ENCODE measurements around the gene BEND7.
"Not testable (repeated sequence)": the region's sequence is repeated elsewhere in the genome, so short reads cannot be mapped to it uniquely, and the experiment has no call there.

Gene BEND7

DNA sequence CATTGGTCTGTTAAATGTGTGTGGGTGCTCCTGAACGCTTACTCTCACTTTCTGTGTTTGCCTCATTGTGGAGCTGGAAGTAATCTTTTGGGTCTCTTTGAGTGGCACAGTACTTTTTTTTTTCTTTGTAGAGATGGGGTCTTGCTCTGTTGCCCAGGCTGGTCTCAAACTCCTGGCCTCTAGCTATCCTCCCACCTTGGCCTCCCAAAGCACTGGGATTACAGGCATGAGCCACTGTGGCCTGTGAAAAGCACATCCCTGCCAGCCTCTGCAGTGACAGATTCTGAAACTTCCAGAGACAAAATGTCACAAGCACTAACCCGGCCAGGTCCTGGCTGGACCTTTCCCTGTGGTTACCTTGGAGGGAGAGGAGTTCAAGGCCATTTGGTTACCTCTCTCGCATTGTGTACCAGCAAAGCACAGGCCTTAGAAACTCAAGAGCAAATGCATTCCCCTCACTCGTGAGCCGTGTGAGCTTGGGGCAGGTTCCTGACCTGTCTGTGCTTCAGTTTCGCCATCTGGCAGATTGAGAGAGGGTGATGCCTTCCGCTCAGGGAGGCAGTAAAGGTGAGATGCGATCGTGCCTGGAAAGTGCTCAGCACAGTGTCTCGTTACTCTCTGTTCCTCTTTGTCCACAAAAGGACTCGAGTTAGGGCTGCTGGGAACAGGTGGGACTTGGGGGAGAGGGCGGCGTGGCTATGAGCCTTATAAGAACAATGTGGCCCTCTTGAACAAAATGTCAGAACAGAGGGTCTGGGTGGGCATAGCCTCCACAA lies 108.1 kb downstream of the BEND7 start:
- no peak for DNase-seq (ENCODE audit: low spot score)

DNA sequence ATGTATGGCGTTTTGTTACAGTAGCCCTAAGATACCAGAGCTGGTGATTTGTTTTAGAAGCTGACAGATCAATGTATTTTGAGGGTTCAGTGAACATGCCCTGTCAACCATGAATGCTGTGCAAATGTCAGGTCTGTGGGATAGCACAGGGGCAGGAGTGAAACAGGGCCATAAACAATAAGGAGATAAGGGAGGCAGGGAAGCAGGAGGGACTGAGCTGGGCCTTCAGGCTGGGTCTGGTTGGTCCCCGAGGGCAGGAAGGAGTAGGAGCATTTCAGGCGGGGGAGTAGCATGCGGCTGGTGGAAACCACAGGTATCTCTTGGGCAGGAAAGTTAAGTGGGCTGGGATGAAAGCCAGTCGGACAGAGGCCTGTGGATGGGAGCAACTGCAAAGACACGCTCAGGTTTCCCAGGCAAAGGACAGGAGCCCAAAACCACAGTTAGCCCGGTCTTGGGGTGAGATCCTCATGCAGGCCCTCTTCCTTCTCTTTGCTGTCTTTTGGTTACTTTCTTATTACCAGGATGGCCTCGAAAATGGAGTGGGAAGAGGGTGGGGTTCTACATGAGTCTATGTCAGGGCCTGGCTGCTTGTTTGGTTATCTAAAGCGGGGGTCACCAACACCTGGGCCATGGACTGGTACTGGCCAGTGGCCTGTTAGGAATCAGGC lies 111.2 kb downstream of the BEND7 start:
- DNase-seq (ENCODE audit: low spot score) = no peak

DNA sequence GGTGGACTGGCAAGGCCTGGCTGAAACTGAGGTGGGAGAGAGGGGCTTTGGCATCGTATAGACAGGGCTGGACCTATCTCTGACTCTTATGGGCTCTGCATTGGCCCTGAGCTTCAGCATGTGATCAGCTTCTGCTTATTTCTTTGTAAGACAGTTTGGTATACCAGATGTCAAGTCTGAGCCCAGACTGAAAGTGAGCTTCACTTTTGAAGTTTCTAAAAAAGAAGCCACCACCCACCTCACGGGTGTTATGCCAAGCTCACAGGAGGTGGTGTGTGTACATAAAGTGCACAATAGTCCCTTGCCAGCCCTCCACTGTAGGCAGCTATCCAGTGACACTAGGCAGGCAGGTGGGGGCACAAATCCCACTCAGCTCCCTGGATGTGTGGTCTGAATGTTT lies 112.1 kb downstream of the BEND7 start:
- no peak for DNase-seq (ENCODE audit: low spot score)

DNA sequence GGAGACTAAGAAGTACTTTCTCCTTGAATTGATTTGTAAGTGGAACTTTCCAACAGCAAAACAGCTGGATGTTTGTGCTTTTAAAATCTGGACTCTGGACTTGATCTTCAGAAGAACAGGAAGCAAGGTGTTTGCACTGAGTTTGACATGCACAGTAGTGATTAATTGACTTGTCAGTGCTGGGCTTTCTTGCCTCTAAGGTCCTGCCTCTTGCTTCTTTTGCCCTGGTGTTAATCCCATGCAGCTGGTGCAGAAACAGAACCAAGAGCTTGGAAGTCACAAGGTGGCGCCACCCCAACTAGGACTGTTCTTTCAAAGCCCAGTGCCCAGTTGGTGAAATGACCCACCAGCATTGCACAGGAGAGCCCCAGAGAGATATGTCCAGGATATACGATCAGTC lies 114.0 kb downstream of the BEND7 start:
- DNase-seq (ENCODE audit: low spot score) = no peak

DNA sequence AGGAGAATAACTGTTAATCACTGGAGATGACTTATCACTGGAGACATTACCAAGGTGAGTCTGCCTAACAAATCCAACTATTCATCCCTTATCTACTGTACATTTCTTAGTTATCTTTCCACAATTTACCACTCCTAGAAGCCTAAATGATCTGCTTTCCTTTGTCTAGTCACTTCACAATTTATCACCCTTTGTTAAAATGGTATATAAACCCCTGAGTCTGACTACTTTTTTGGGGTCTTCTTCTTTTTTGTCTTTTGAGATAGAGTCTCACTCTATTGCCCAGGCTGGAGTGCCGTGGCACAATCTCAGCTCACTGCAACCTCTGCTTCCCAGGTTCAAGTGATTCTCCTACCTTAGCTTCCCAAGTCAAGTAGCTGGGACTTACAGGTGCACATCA lies 114.7 kb downstream of the BEND7 start:
- no peak for DNase-seq (ENCODE audit: low spot score)

DNA sequence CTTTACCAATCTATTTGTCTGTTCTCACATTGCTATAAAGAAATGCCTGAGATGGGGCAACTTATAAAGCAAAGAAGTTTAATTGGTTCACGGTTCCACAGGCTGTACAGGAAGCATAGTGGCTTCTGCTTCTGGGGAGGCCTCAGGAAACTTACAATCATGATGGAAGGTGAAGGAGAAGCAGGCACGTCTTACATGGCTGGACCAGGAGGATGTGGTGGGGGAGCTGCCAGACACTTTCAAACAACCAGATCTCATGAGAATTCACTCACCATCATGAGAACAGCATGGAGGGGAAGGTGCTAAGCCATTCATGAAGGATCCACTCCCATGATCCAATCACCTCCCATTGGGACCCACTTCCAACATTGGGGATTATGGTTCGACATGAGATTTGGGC lies 115.9 kb downstream of the BEND7 start:
- no peak for DNase-seq (ENCODE audit: low spot score)

DNA sequence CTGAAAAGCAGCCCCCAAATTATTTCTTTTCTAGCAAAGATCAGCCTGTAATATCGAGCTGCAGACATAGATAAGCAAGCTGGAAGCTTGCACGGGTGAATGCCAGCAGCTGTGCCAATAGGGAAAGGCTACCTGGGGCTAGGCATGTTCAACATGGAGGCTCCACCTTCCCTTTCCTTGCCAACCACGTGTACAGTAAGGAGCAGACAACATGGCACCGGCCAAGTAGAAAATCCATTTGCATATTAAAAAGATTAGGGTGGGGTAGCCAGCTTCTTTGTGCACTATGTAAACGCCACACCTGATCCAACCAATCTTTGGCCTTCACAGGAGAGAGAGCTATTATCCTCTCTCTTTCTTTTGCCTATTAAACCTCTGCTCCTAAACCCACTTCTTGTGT lies 124.0 kb downstream of the BEND7 start:
- no peak for DNase-seq (ENCODE audit: low spot score)

DNA sequence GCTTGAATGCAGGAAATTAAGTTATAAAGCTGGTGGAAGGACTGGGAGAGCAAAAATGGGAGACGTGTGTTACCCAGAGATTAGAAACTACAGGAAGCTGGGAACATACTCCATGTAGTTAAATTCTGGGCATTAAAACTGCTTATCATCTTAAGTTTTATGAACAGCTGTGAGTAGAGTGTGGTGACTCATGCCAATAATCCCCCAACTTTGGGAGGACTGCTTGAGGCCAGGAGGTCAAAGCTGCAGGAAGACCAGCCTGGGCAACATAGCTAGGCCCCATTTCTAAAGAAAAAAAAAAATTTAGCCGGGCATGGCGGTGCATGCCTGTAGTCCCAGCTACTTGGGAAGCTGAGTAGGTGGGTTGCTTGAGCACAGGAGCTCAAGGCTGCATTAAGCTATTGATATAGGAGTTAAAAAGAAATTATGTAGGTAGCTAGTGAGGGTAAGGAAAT lies 124.5 kb downstream of the BEND7 start:
- DNase-seq (ENCODE audit: low spot score) = no peak

DNA sequence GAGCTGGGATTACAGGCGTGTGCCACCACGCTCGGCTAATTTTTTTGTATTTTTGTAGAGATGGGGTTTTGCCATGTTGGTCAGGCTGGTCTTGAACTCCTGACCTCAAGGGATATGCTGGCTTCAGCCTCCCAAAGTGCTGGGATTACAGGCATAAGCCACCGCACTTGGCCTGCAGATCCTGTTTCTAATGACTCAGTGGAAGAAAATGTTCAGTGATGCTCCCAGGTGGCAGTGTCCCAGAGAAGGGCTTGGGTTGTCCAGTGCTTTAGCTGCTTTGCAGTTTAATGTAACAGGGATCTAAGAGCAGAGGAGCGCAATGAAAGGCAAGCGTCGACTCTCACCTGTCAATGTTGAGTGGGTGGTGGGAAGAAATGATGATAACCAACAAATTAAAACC lies 125.4 kb downstream of the BEND7 start:
- DNase-seq (ENCODE audit: low spot score) = not testable (repeated sequence)

DNA sequence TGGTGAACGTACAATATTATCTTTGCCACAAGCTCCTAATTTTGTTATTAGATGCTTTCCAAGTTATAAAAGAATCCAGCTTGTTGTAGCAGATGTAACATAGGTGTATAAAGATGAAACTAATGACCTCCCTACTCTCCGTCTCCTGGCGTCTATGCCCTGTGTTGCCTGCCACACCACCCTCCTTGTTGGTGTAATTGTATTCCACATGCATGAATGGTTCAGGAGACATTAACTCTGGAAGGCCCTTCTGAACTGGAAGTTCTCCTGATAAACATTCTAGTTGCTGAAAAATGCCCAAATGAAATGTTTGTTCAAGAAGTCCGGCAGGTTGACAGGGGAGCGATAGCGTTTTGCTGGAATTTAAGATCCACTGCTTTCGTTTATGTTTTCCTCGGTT lies 126.8 kb downstream of the BEND7 start:
- no peak for DNase-seq (ENCODE audit: low spot score)

DNA sequence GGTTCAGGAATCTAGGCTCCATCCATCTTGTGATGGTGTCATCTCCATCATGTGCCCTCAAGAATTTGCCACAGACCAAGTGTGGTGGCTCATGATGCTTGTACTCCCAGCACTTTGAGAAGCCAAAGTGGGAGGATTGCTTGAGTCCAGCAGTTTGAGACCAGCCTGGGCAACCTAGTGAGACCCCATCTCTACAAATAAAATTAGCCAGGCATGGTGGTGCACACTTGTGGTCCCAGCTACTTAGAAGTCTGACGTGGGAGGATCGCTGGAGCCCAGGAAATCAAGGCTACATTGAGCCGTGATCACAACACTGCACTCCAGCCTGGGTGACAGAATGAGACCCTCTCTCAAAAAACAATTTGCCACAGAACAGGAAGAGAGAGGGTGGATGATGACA lies 127.7 kb downstream of the BEND7 start:
- no peak for DNase-seq (ENCODE audit: low spot score)

DNA sequence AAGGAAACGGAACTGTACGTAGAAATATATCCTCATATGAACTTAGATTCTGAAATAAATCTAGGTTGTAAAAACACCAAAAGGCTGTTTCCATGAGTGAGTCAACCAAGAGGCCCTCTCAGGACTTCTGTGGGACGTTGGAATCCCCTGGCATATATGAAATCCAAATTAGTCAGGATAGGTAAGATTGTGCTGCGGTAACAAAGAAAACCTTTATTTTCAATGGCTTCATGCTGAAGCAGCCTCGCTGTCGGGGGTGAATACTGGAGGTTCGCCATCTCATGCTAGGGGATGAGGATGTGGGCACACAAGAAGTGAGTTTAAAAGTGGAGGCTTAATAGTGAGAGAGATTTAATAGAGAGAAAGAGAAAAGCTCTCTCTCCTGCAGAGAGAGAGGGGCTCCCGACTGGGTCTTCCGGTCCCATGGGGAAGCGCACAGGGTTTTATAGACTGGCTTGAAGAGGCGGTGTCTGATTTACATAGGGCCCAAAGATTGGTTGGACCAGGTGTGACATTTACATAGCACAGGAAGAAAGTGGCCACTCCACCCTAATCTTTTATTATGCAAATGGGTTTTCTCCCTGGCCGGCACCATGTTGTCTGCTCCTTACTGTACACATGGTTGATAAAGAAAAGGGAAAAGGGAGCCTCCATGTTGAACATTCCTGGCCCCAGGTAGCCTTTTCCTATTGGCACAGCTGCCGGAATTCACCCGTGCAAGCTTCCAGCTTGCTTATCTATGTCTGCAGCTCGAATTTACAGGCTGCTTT lies 128.4 kb downstream of the BEND7 start:
- DNase-seq (ENCODE audit: low spot score) = no peak

DNA sequence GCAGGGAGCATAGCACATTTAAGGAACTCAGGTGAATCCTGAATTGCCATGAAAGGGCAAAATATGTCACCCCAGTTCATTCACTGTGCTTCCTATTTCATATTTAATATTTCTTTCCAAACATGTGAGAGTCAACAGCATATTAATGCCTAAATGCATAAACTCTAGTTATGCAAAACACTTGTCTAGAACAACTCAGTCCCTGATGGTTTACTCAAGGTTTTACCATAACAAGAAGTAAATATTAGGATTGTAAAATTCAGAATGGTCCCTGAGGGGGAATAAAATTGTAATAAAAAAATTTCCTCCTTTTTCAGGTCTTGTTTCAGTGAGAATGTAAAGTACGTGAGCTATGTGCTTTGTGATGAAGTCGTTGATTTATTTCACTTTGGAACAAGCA lies 129.1 kb downstream of the BEND7 start:
- no peak for DNase-seq (ENCODE audit: low spot score)

DNA sequence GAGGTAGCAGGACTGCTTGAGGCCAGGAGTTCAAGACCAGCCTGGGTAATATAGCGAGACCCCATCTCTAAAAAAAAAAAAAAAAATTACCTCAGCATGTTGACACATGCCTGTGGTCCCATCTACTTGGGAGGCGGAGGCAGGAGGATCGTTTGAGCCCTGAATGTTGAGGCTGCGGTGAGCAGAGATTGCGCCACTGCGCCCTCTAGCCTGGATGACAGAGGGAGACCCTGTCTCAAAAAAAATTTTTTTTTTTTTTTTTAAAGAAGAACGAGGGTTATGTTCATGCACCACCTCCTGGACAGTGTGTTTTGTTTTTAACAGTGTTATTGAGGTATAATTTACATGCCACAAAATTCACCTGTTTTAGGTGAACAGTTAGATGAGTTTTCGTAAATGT lies 129.6 kb downstream of the BEND7 start:
- DNase-seq (ENCODE audit: low spot score) = no peak

DNA sequence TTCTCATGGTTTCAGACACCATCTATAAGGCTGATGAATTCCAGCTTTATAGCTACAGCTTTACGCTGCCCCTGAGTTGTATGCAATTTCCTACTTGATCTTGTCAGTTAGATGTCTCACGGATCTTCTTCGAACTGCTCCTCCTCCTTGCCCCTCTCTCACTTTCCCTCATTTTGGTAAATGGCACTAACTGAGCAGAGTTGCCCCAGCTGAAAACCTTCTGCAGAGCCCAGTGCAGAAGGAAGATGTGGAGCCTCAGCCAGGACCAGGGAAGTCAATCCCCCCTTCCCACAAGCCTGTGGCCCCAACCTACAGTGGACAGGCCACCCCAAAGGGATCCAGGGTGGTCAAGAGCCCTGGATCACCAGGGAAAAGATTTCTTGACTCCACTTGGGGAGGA lies 131.8 kb downstream of the BEND7 start:
- DNase-seq (ENCODE audit: low spot score) = no peak

DNA sequence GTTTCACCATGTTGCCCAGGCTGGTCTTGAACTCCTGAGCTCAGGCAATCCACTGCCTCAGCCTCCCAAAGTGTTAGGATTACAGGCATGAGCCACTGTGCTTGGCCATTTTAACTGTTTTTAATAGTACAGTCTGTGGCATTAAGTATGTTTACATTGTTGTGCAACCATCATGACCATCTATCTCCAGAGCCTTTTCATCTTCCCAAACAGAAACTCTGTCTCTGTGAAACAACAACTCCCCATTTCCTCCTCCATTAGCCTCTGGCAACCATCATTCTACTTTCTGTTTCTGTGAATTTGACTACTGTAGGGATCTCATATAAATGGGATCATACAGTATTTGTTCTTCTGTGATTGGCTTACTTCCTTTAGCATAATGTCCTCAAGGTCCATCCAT lies 132.4 kb downstream of the BEND7 start:
- DNase-seq (ENCODE audit: low spot score) = no peak

DNA sequence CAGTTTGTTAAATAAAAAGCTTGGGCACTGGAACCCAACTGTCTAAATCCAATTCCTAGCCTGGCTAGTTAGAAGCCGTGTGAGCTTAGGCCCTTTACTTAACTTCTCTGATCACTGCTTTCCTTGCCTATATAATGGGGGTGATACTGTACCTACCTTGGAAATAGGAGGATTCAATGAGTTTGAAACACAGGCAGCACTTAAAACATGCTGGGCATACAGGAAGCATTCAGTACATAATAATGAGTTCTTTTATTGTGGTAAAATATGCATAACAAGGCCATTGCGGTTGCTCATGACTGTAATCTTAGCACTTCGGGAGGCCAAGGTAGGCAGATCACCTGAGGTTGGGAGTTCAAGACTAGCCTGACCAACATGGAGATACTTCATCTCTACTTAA lies 133.3 kb downstream of the BEND7 start:
- no peak for DNase-seq (ENCODE audit: low spot score)

DNA sequence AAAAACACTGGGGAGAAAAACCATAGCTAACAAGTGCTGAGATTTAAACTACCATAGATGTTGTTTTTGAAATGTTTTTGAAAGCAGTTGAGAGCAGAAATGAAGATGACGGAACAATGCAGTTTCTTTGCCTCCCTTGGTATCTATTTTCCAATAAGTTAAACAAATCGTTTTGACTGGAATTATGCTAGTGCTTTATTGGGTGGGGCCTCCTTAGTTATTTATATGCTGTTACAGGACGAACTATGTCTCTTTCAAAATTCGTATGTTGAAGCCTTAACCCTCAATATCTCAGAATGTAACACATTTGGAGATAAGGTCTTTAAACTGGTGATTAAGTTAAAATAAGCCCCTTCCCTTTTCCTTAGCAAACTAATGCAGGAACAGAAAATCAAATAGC lies 135.2 kb downstream of the BEND7 start:
- DNase-seq (ENCODE audit: low spot score) = no peak

DNA sequence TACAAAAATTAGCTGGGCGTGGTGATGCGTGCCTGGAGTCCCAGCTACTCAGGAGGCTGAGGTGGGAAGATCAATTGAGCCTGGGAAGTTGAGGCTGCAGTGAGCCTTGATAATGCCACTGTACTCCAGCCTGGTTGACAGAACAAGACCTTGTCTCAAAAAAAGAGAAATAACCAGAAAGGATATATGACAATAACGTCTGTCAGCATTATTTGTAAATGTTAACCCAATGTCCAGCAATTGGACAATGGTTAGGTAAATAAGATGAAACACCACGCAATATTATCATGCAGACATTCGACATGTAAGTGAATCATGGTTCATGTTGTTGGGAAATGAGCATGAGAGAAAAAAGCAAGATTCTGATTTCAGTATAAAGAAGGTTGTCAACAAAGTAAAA lies 136.1 kb downstream of the BEND7 start:
- DNase-seq (ENCODE audit: low spot score) = no peak
